OCI-LY7 (cell line): Measurements from ENCODE around the gene MFAP2. TPM values are rescaled to one million over a fixed set of nuclear protein-coding genes. Genes with fewer than 3 reads are reported as not detected.

Experiments
- BruUV-seq: library from RNA; stranded (reverse); fragments of 400-500 nt; replicated peaks from 2 replicates; lab custom pipeline; 2021; lab: Mats Ljungman, UMichigan
- CTCF ChIA-PET: fragments of 300-600 bp; sonication (Branson Sonifier 250); formaldehyde crosslinking; loops from one replicate; lab custom pipeline; 2022; ENCODE audit warnings: antibody characterized with exemption; ENCODE audit not compliant: unreplicated experiment; lab: Charles Lee
- POLR2A ChIA-PET: fragments of 300-600 bp; sonication (Branson Sonifier 250); formaldehyde crosslinking; loops from one replicate; lab custom pipeline; 2022; ENCODE audit warnings: antibody characterized with exemption; lab: Charles Lee
- DNase-seq: peaks from one replicate; pipeline ENCODE4 v3.0.0-alpha.2; 2015; ENCODE audit warnings: low spot score
- H2AFZ ChIP-seq: fragments of 200-600 bp; sonication (generic), shearing (Covaris generic); 2 replicates; pipeline ENCODE4 v1.6.1; 2014; ENCODE audit warnings: mild to moderate bottlenecking, antibody characterized with exemption, low read length, moderate library complexity
- H3K27ac ChIP-seq: fragments of 200-600 bp; sonication (generic); 2 replicates; pipeline ENCODE4 v1.5.1; 2014; ENCODE audit warnings: mixed run types, low read depth, mild to moderate bottlenecking, moderate library complexity, low read length, inconsistent platforms; ENCODE audit not compliant: poor library complexity, severe bottlenecking
- H3K36me3 ChIP-seq: fragments of 200-600 bp; sonication (generic); 2 replicates; pipeline ENCODE4 v1.6.1; 2014; ENCODE audit warnings: mild to moderate bottlenecking, antibody characterized with exemption, low read length, moderate library complexity, mixed read lengths; ENCODE audit not compliant: insufficient read depth
- H3K4me1 ChIP-seq: fragments of 200-600 bp; sonication (generic); 2 replicates; pipeline ENCODE4 v1.5.1; 2014; ENCODE audit warnings: mild to moderate bottlenecking, low read length; ENCODE audit not compliant: insufficient read depth, poor library complexity, severe bottlenecking
- H3K4me2 ChIP-seq: fragments of 200-600 bp; sonication (generic); 2 replicates; pipeline ENCODE4 v1.6.1; 2014; ENCODE audit warnings: mild to moderate bottlenecking, low read length
- H3K4me3 ChIP-seq: fragments of 200-600 bp; sonication (generic); 2 replicates; pipeline ENCODE4 v1.5.1; 2014; ENCODE audit warnings: mild to moderate bottlenecking, low read depth, low read length; ENCODE audit not compliant: poor library complexity, severe bottlenecking
- H3K79me2 ChIP-seq: fragments of 200-600 bp; sonication (generic); 2 replicates; pipeline ENCODE4 v1.6.1; 2016; ENCODE audit warnings: low read depth, mild to moderate bottlenecking, low read length, moderate library complexity, mixed read lengths; ENCODE audit not compliant: insufficient read depth
- H3K9me2 ChIP-seq: fragments of 200-600 bp; sonication (generic); 2 replicates; pipeline ENCODE4 v1.6.1; 2016; ENCODE audit warnings: mild to moderate bottlenecking, low read length, mixed read lengths; ENCODE audit not compliant: insufficient read depth
- H3K9me3 ChIP-seq: fragments of 200-600 bp; sonication (generic); 2 replicates; pipeline ENCODE4 v1.6.1; 2014; ENCODE audit warnings: mild to moderate bottlenecking, mixed run types, low read length, mixed read lengths
- H4K20me1 ChIP-seq: fragments of 200-600 bp; sonication (generic); 2 replicates; pipeline ENCODE4 v1.6.1; 2014; ENCODE audit warnings: mild to moderate bottlenecking, antibody characterized with exemption, low read length, moderate library complexity, mixed read lengths; ENCODE audit not compliant: insufficient read depth
- EZH2phosphoT487 ChIP-seq: fragments of 200-600 bp; sonication (generic); IDR thresholded peaks from 2 replicates; pipeline ENCODE4 v1.6.1; 2018; ENCODE audit warnings: low read depth, borderline replicate concordance, mild to moderate bottlenecking, mixed run types, antibody characterized with exemption, low read length, moderate library complexity, mixed read lengths
- intact Hi-C: fragments of 100-400 bp; cut with micrococcal nuclease; formaldehyde crosslinking; loops from one replicate; pipeline ENCODE4 v1.10.0; 2022; ENCODE audit not compliant: unreplicated experiment
- total RNA-seq, 2 experiments: library from RNA; depleted of rRNA in 1 of 2; stranded (reverse); fragments of >200 nt in 1 of 2; shearing (Covaris generic) in 1 of 2; gene quantifications; 2 replicates each; pipeline ENCODE4 v1.2.3, GENCODE V29; 2014 to 2022
- TF ChIP-seq, protein P1 (sequence below): fragments of 200-600 bp; sonication (generic); conservative IDR thresholded peaks from 2 replicates; pipeline ENCODE4 v1.5.1; 2014; ENCODE audit warnings: mild to moderate bottlenecking, antibody characterized with exemption, low read length, moderate library complexity, mixed read lengths

Gene MFAP2
- total RNA-seq, 2 experiments from 2014 or later, result not detected

DNA sequence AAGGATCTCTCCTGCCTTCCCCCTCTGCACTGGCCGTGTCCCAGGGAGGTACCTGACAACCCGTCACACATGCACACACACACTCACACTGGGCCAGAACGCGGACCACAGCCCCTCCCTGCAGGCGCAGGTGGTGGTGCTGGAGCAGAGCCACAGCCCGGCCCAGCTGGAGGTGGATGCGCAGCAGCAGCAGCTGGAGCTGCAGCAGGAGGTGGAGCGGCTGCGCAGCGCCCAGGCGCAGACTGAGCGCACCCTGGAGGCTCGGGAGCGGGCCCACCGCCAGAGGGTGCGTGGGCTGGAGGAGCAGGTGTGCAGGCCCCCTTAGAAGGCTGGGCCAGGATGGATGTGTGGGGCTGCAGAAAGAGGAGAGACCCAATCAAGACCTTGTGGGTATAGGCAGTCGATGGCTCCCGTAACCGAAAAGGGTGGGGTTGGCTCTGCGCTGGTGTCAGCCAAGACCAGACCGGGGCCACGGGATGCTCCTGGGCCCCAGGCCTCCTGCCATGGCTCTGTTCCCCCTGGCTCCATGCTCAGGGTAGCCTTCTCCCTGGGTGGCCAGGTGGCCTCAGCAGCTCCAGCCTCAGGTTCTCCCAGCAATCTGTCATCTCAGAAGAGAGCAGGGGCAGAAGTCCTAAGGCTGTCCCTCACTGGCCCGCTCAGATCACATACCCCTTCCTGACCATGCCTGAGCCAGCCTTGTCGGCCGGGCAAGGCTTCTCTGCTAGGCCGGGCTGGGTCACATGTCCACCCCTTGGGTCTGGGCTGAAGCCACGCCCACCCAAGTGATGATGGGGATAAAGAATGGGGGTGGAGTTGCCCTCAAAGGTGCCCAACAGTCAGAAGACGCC, 8.9 kb downstream of the MFAP2 start:
- Histone ChIP-seq H3K4me1 (no peaks in the 10 kb centered on the region), H3K9me2 (no peaks in the 10 kb centered on the region), H3K4me3 (no peak overlapping the region), H3K27ac (no peak overlapping the region), H4K20me1 (no peaks in the 10 kb centered on the region), H3K4me2 (no peak overlapping the region), H2AFZ (no peak overlapping the region), H3K79me2 (no peaks in the 10 kb centered on the region), H3K36me3 (peaks cover 5% of the 10 kb centered on the region; the same call in 1 of the 2 replicates), H3K9me3 (no peaks in the 10 kb centered on the region)
- ChIA-PET CTCF (no interaction called here), POLR2A (no interaction called here)
- intact Hi-C loops, result no loop called here
- BruUV-seq, result no TSS peak
- TF ChIP-seq, protein P1, sequence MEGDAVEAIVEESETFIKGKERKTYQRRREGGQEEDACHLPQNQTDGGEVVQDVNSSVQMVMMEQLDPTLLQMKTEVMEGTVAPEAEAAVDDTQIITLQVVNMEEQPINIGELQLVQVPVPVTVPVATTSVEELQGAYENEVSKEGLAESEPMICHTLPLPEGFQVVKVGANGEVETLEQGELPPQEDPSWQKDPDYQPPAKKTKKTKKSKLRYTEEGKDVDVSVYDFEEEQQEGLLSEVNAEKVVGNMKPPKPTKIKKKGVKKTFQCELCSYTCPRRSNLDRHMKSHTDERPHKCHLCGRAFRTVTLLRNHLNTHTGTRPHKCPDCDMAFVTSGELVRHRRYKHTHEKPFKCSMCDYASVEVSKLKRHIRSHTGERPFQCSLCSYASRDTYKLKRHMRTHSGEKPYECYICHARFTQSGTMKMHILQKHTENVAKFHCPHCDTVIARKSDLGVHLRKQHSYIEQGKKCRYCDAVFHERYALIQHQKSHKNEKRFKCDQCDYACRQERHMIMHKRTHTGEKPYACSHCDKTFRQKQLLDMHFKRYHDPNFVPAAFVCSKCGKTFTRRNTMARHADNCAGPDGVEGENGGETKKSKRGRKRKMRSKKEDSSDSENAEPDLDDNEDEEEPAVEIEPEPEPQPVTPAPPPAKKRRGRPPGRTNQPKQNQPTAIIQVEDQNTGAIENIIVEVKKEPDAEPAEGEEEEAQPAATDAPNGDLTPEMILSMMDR, result no peak
- no peak for TF ChIP-seq EZH2phosphoT487
- DNase-seq, result no peak

DNA sequence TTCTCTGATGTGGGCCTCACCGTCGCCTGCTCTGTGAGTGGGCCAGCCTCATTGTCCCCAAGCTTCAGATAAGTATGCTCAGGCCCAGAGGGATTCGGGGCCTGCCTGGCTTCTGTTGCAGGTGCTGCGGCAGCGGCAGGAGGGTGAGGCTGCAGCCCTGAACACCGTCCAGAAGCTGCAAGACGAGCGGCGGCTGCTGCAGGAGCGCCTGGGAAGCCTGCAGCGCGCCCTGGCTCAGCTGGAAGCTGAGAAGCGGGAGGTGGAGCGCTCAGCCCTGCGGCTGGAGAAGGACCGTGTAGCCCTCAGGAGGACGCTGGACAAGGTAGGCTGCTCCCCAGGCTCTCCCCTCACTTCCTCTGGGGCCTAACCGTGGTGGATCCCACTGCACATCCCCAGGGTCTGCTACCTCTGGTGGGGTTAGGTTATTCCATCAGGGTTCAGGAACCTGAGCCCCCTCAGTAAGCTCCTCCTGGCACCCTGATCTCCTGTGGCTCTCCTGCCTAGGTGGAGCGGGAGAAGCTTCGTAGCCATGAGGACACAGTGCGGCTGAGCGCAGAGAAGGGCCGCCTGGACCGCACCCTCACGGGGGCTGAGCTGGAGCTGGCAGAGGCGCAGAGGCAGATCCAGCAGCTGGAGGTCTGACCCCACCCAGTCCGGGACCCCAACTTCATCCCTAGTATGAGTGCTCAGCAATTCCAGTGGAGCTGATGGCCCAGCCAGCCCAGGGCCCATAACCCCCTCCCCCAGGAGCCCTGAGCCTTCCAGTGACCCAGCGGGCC, 10.1 kb downstream of the MFAP2 start:
- Histone ChIP-seq H4K20me1 (no peaks in the 10 kb centered on the region), H3K27ac (no peak overlapping the region), H3K9me3 (no peaks in the 10 kb centered on the region), H3K4me1 (no peaks in the 10 kb centered on the region), H3K36me3 (peaks cover 5% of the 10 kb centered on the region; the same call in 1 of the 2 replicates), H3K4me3 (no peak overlapping the region), H3K9me2 (no peaks in the 10 kb centered on the region), H3K4me2 (no peak overlapping the region), H2AFZ (no peak overlapping the region), H3K79me2 (no peaks in the 10 kb centered on the region)
- intact Hi-C loops, result no loop called here
- DNase-seq, result no peak
- CTCF ChIA-PET, result no interaction called here
- POLR2A ChIA-PET, result interaction anchor here (0.7 kb wide), 1 partner anchor 58 kb away, joined by 3 read pairs; no protein-coding TSS in a partner anchor
- TF ChIP-seq EZH2phosphoT487, result no peak
- TF ChIP-seq, protein P1, result no peak
- TSS peak; percentile 57 for BruUV-seq
